Neutrophil (primary cell): ENCODE data around the gene KLHL3.

Experiments
- H3K27ac ChIP-seq: fragments of 200-600 bp; sonication (generic); 2 replicates; pipeline ENCODE4 v1.5.1; 2016; ENCODE audit warnings: mild to moderate bottlenecking, moderate library complexity
- H3K27me3 ChIP-seq: fragments of 200-600 bp; sonication (generic); 2 replicates; pipeline ENCODE4 v1.6.0; 2016; ENCODE audit warnings: mild to moderate bottlenecking
- H3K36me3 ChIP-seq: fragments of 200-600 bp; sonication (generic); 2 replicates; pipeline ENCODE4 v1.5.1; 2017
- H3K4me1 ChIP-seq, 2 experiments: fragments of 200-600 bp in 1 of 2; sonication (generic) in 1 of 2; 1 replicate in 1 of 2; 2 replicates in 1 of 2; pipeline versions ENCODE4 v1.5.1 to v1.6.1; 2013 to 2016; ENCODE audit warnings: low read depth in 1 of 2, low read length in 1 of 2, mild to moderate bottlenecking in 1 of 2, moderate library complexity in 1 of 2; ENCODE audit not compliant: control insufficient read depth in 1 of 2, insufficient read depth in 1 of 2
- H3K4me3 ChIP-seq, 2 experiments: fragments of 200-600 bp in 1 of 2; sonication (generic) in 1 of 2; 1 replicate in 1 of 2; 2 replicates in 1 of 2; pipeline ENCODE4 v1.5.1; 2013 to 2016; ENCODE audit warnings: low read depth in 1 of 2, low read length in 1 of 2, mild to moderate bottlenecking in 1 of 2, moderate library complexity in 1 of 2
- H3K9me3 ChIP-seq: fragments of 200-600 bp; sonication (generic); 2 replicates; pipeline ENCODE4 v1.5.1; 2016
- CTCF ChIP-seq: fragments of 200-600 bp; sonication (generic); IDR thresholded peaks from 2 replicates; pipeline ENCODE4 v1.5.1; 2016; ENCODE audit warnings: antibody characterized with exemption

Gene KLHL3

GRCh38 chr5:137598399-137598798 lies 137.5 kb downstream of the KLHL3 start:
- peaks cover 75% of the 10 kb centered on the region for H3K27me3 ChIP-seq
- H3K4me1 ChIP-seq: no peaks in the 10 kb centered on the region
- no peak overlapping the region for H3K4me3 ChIP-seq
- no peak for TF ChIP-seq CTCF
- H3K9me3 ChIP-seq: no peaks in the 10 kb centered on the region
- no peaks in the 10 kb centered on the region for H3K36me3 ChIP-seq
- no peak overlapping the region for H3K27ac ChIP-seq

GRCh38 chr5:137596941-137597340 lies 138.9 kb downstream of the KLHL3 start:
- no peaks in the 10 kb centered on the region for H3K9me3 ChIP-seq
- TF ChIP-seq CTCF: no peak
- no peaks in the 10 kb centered on the region for H3K4me1 ChIP-seq
- H3K36me3 ChIP-seq: no peaks in the 10 kb centered on the region
- H3K4me3 ChIP-seq: no peak overlapping the region
- H3K27me3 ChIP-seq: peaks cover 75% of the 10 kb centered on the region
- no peak overlapping the region for H3K27ac ChIP-seq

GRCh38 chr5:137595396-137596079 lies 140.4 kb downstream of the KLHL3 start:
- Histone ChIP-seq H3K9me3 (no peaks in the 10 kb centered on the region), H3K36me3 (no peaks in the 10 kb centered on the region), H3K4me3 (no peak overlapping the region), H3K27me3 (peaks cover 71% of the 10 kb centered on the region), H3K4me1 (no peaks in the 10 kb centered on the region), H3K27ac (no peak overlapping the region)
- TF ChIP-seq CTCF: no peak

GRCh38 chr5:137594717-137595116 lies 141.2 kb downstream of the KLHL3 start:
- no peak overlapping the region for H3K27ac ChIP-seq
- H3K4me3 ChIP-seq: no peak overlapping the region
- H3K9me3 ChIP-seq: no peaks in the 10 kb centered on the region
- H3K27me3 ChIP-seq: peaks cover 70% of the 10 kb centered on the region
- TF ChIP-seq CTCF: no peak
- no peaks in the 10 kb centered on the region for H3K4me1 ChIP-seq
- no peaks in the 10 kb centered on the region for H3K36me3 ChIP-seq

GRCh38 chr5:137592317-137592716 lies 143.6 kb downstream of the KLHL3 start:
- no peak for TF ChIP-seq CTCF
- H3K4me3 ChIP-seq: no peak overlapping the region
- no peak overlapping the region for H3K27ac ChIP-seq
- no peaks in the 10 kb centered on the region for H3K9me3 ChIP-seq
- H3K27me3 ChIP-seq: peaks cover 60% of the 10 kb centered on the region
- no peaks in the 10 kb centered on the region for H3K36me3 ChIP-seq
- no peaks in the 10 kb centered on the region for H3K4me1 ChIP-seq

- Histone ChIP-seq H3K27me3 (peaks cover 39% of the 10 kb centered on the region), H3K4me1 (no peaks in the 10 kb centered on the region), H3K36me3 (no peaks in the 10 kb centered on the region), H3K9me3 (no peaks in the 10 kb centered on the region), H3K27ac (no peak overlapping the region), H3K4me3 (no peak overlapping the region)
- no peak for TF ChIP-seq CTCF
Observed at GRCh38 chr5:137589185-137589584, 146.7 kb downstream of the KLHL3 start.
